DOHH2 (cell line): ENCODE results near the gene DDA1.

Source experiments
- H3F3A ChIP-seq: fragments of 200-600 bp; sonication (generic), shearing (Covaris generic); 2 replicates; pipeline ENCODE4 v1.6.0; 2016; ENCODE audit warnings: antibody characterized with exemption, mild to moderate bottlenecking; ENCODE audit not compliant: control insufficient read depth, insufficient read depth
- H3K27ac ChIP-seq: fragments of 200-600 bp; sonication (generic); 2 replicates; pipeline ENCODE4 v1.5.1; 2014; ENCODE audit warnings: low read depth, mild to moderate bottlenecking, low read length, moderate library complexity
- H3K27me3 ChIP-seq: fragments of 200-600 bp; sonication (generic); 2 replicates; pipeline ENCODE4 v1.6.1; 2014; ENCODE audit warnings: mild to moderate bottlenecking, low read length, mixed read lengths; ENCODE audit not compliant: control insufficient read depth
- H3K36me3 ChIP-seq: fragments of 200-600 bp; sonication (generic); 2 replicates; pipeline ENCODE4 v1.6.1; 2014; ENCODE audit warnings: mild to moderate bottlenecking, low read length, moderate library complexity, mixed read lengths; ENCODE audit not compliant: control insufficient read depth
- H3K4me1 ChIP-seq: fragments of 200-600 bp; sonication (generic); 2 replicates; pipeline ENCODE4 v1.6.1; 2014; ENCODE audit warnings: mild to moderate bottlenecking, low read length, mixed read lengths; ENCODE audit not compliant: control insufficient read depth
- H3K4me2 ChIP-seq: fragments of 200-600 bp; sonication (generic); 2 replicates; pipeline ENCODE4 v1.6.0; 2014; ENCODE audit warnings: mild to moderate bottlenecking, low read length, moderate library complexity
- H3K4me3 ChIP-seq: fragments of 200-600 bp; sonication (generic); 2 replicates; pipeline ENCODE4 v1.5.1; 2014; ENCODE audit warnings: mild to moderate bottlenecking, low read length, mixed read lengths
- H3K79me2 ChIP-seq: fragments of 200-600 bp; sonication (generic); 2 replicates; pipeline ENCODE4 v1.6.1; 2014; ENCODE audit warnings: mild to moderate bottlenecking, low read length, mixed read lengths; ENCODE audit not compliant: control insufficient read depth
- H3K9me2 ChIP-seq: fragments of 200-600 bp; sonication (generic); replicated peaks from 2 replicates; pipeline ENCODE4 v1.6.1; 2014; ENCODE audit warnings: mild to moderate bottlenecking, low read length, mixed read lengths; ENCODE audit not compliant: control insufficient read depth
- H3K9me3 ChIP-seq: fragments of 200-600 bp; sonication (generic); 2 replicates; pipeline ENCODE4 v1.6.1; 2014; ENCODE audit warnings: antibody characterized with exemption, low read length, mixed read lengths; ENCODE audit not compliant: control insufficient read depth, insufficient read depth
- H4K20me1 ChIP-seq: fragments of 200-600 bp; sonication (generic); 2 replicates; pipeline ENCODE4 v1.6.0; 2014; ENCODE audit warnings: low read depth, mild to moderate bottlenecking, antibody characterized with exemption, low read length, moderate library complexity; ENCODE audit not compliant: control insufficient read depth, insufficient read depth
- EZH2phosphoT487 ChIP-seq: fragments of 200-600 bp; sonication (generic); IDR thresholded peaks from 2 replicates; pipeline ENCODE4 v1.6.1; 2017; ENCODE audit warnings: borderline replicate concordance, mild to moderate bottlenecking, antibody characterized with exemption, low read length, moderate library complexity, mixed read lengths
- TF ChIP-seq, protein P1 (sequence below): fragments of 200-600 bp; sonication (generic); IDR thresholded peaks from one replicate; pipeline ENCODE4 v1.5.1; 2014; ENCODE audit warnings: antibody characterized with exemption, mild to moderate bottlenecking, low read depth, low read length; ENCODE audit not compliant: poor library complexity, severe bottlenecking

Gene DDA1

DNA sequence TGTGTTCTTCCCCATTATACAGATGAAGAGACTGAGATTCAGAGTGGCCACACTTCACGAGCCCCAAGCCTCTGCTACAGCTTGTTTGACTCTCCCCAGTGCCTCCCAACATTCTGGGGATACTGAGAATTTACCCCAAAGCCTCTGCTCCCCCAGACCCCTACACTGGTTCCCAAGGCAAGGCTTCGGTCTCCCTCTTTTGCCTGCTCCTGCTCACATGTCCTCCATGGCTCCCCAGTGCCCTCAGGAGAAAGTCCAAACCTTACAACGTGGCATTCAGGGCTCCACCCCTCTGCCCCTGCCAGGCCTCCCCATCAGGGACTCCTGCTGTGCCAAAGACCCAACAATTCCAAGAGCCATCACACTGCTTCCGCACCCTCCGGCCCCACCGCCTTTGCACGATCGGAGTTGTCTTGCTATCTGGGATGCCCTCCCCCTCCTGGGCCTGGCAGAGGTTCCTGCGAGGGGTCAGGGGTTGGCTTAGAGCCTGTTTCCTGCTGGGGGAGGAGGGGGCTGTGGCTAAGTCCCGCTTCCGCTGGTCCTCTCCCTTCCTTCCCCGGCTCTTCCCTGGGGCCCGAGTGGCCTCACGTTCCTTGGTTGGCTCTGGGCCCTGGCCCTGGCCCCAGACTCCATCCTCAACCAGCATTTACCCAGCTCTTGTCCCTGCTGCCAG lies 43.4 kb downstream of the DDA1 start:
- TF ChIP-seq EZH2phosphoT487 = no peak
- TF ChIP-seq, protein P1, sequence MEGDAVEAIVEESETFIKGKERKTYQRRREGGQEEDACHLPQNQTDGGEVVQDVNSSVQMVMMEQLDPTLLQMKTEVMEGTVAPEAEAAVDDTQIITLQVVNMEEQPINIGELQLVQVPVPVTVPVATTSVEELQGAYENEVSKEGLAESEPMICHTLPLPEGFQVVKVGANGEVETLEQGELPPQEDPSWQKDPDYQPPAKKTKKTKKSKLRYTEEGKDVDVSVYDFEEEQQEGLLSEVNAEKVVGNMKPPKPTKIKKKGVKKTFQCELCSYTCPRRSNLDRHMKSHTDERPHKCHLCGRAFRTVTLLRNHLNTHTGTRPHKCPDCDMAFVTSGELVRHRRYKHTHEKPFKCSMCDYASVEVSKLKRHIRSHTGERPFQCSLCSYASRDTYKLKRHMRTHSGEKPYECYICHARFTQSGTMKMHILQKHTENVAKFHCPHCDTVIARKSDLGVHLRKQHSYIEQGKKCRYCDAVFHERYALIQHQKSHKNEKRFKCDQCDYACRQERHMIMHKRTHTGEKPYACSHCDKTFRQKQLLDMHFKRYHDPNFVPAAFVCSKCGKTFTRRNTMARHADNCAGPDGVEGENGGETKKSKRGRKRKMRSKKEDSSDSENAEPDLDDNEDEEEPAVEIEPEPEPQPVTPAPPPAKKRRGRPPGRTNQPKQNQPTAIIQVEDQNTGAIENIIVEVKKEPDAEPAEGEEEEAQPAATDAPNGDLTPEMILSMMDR = no peak
- no peaks in the 10 kb centered on the region for H3K79me2 ChIP-seq
- H3K27ac ChIP-seq = no peak overlapping the region
- H3K4me1 ChIP-seq = peaks cover 32% of the 10 kb centered on the region
- no peaks in the 10 kb centered on the region for H4K20me1 ChIP-seq
- no peaks in the 10 kb centered on the region for H3K9me3 ChIP-seq
- H3K9me2 ChIP-seq = no peaks in the 10 kb centered on the region
- no peaks in the 10 kb centered on the region for H3F3A ChIP-seq
- 0 out of 2 replicates have a peak, but pooled peaks cover 3% of the 10 kb centered on the region for H3K27me3 ChIP-seq
- H3K36me3 ChIP-seq = no peaks in the 10 kb centered on the region
- no peak overlapping the region for H3K4me3 ChIP-seq
- no peak overlapping the region for H3K4me2 ChIP-seq

DNA sequence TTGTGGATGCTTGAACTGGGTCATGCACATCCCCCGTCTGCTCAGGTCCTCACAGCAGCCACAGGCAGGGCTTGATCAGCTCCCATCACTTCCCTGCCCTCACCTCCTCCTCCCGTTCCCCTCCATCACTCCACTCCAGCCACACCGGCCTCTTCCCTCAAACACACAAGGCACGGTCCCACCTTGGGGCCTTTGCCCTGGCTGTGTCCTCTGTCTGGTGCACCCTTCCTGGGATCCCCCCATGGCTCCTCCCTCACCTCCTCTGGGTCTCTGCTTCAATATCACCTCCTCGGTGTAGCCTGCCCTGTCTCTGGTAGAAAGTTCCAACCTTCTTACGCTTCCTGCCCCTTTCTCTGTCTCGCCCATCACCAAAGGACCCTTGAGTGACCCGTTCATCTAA lies 44.0 kb downstream of the DDA1 start:
- 0 out of 2 replicates have a peak, but pooled peaks cover 3% of the 10 kb centered on the region for H3K27me3 ChIP-seq
- no peaks in the 10 kb centered on the region for H3K9me2 ChIP-seq
- H3K27ac ChIP-seq = no peak overlapping the region
- no peaks in the 10 kb centered on the region for H3K9me3 ChIP-seq
- TF ChIP-seq EZH2phosphoT487 = no peak
- TF ChIP-seq, protein P1 = no peak
- no peak overlapping the region for H3K4me3 ChIP-seq
- peaks cover 30% of the 10 kb centered on the region for H3K4me1 ChIP-seq
- H3K36me3 ChIP-seq = no peaks in the 10 kb centered on the region
- H3F3A ChIP-seq = no peaks in the 10 kb centered on the region
- no peaks in the 10 kb centered on the region for H3K79me2 ChIP-seq
- no peak overlapping the region for H3K4me2 ChIP-seq
- no peaks in the 10 kb centered on the region for H4K20me1 ChIP-seq

DNA sequence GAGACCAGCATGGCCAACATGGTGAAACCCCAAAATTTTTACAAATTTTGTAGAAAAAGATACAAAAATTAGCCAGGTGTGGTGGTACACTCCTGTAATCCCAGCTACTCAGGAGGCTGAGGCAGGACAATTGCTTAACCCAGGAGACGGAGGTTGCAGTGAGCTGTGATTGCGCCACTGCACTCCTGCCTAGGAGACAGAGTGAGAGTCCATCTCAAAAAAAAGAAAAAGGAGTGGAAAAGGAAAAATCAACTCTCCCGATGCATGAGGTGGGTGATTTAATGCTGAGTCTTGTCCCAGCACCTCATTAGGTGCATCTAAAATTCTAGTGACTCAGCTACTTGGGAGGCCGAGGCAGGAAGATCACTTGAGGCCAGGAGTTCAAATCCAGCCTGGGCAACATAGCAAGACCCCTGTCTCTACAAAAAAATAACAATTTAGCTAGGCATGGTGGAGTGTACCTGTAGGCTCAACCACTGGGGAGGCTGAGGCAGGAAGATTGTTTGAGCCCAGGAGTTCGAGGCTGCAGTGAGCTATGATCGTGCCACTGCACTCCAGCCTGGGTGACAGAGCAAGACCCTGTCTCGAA lies 47.8 kb downstream of the DDA1 start:
- H3K36me3 ChIP-seq = no peaks in the 10 kb centered on the region
- no peaks in the 10 kb centered on the region for H3K4me1 ChIP-seq
- no peaks in the 10 kb centered on the region for H3F3A ChIP-seq
- no peaks in the 10 kb centered on the region for H4K20me1 ChIP-seq
- H3K9me3 ChIP-seq = no peaks in the 10 kb centered on the region
- H3K27ac ChIP-seq = no peak overlapping the region
- H3K4me2 ChIP-seq = no peak overlapping the region
- H3K4me3 ChIP-seq = no peak overlapping the region
- H3K27me3 ChIP-seq = no peaks in the 10 kb centered on the region
- TF ChIP-seq EZH2phosphoT487 = no peak
- TF ChIP-seq, protein P1 = no peak
- no peaks in the 10 kb centered on the region for H3K9me2 ChIP-seq
- no peaks in the 10 kb centered on the region for H3K79me2 ChIP-seq
